Activated naive CD8-positive, alpha-beta T cell treated with anti-CD3 and anti-CD28 coated beads, Interleukin-2, amount 50 U/mL, for 16 hours (primary cell): Measurements from ENCODE around the gene TMEM123.

Experiments used
- DNase-seq: peaks from one replicate; pipeline ENCODE4 v3.0.0-alpha.2; 2020; ENCODE audit warnings: low read depth, low spot score

The TMEM123 gene

GRCh38 chr11:102472127-102472526 lies 19.6 kb upstream of the TMEM123 start:
- DNase-seq, result no peak

- no peak for DNase-seq
Observed at GRCh38 chr11:102471474-102471873, 18.9 kb upstream of the TMEM123 start.

- no peak for DNase-seq
Observed at GRCh38 chr11:102470251-102470650, 17.7 kb upstream of the TMEM123 start.

- DNase-seq, result no peak
Observed at GRCh38 chr11:102469196-102469821, 16.7 kb upstream of the TMEM123 start.

GRCh38 chr11:102468616-102469195 lies 16.1 kb upstream of the TMEM123 start:
- DNase-seq, result no peak

GRCh38 chr11:102467853-102468580 lies 15.5 kb upstream of the TMEM123 start:
- DNase-seq, result no peak

- no peak for DNase-seq
Observed at GRCh38 chr11:102467080-102467708, 14.6 kb upstream of the TMEM123 start.

- no peak for DNase-seq
Observed at GRCh38 chr11:102465696-102466095, 13.1 kb upstream of the TMEM123 start.

GRCh38 chr11:102464859-102465500 lies 12.4 kb upstream of the TMEM123 start:
- DNase-seq, result no peak

GRCh38 chr11:102464037-102464436 lies 11.5 kb upstream of the TMEM123 start:
- no peak for DNase-seq

- no peak for DNase-seq
Observed at GRCh38 chr11:102462610-102463009, 10.0 kb upstream of the TMEM123 start.

GRCh38 chr11:102459393-102459792 lies 6.8 kb upstream of the TMEM123 start:
- DNase-seq, result no peak

GRCh38 chr11:102458548-102458947 lies 6.0 kb upstream of the TMEM123 start:
- no peak for DNase-seq

- no peak for DNase-seq
Observed at GRCh38 chr11:102457865-102458264, 5.3 kb upstream of the TMEM123 start.

GRCh38 chr11:102457056-102457677 lies 4.6 kb upstream of the TMEM123 start:
- no peak for DNase-seq

- no peak for DNase-seq
Observed at GRCh38 chr11:102456381-102456780, 3.8 kb upstream of the TMEM123 start.

GRCh38 chr11:102453921-102454320 lies 1.4 kb upstream of the TMEM123 start:
- DNase-seq, result no peak

- no peak for DNase-seq
Observed at GRCh38 chr11:102453302-102453695, 734 bp upstream of the TMEM123 start.

- peak; percentile 32 for DNase-seq
Observed at GRCh38 chr11:102451681-102452460, 694 bp downstream of the TMEM123 start.

GRCh38 chr11:102451041-102451680 lies 1.4 kb downstream of the TMEM123 start:
- no peak for DNase-seq
